Measurements from ENCODE around the gene LITAF.
"Not testable (repeated sequence)": the region's sequence is repeated elsewhere in the genome, so short reads cannot be mapped to it uniquely, and the experiment has no call there.

Gene LITAF

GRCh38 chr16:11620243-11621003 lies 33.7 kb upstream of the LITAF start:
- DNase-seq: no peak

- DNase-seq: peak; percentile 48
These were observed 32.7 kb upstream of the LITAF start for GRCh38 chr16:11619327-11619851.

- no peak for DNase-seq
These were observed 31.5 kb upstream of the LITAF start for GRCh38 chr16:11618107-11618717.

- DNase-seq: no peak
These were observed 29.2 kb upstream of the LITAF start for GRCh38 chr16:11615748-11616447.

- DNase-seq: no peak
These were observed 28.0 kb upstream of the LITAF start for GRCh38 chr16:11614587-11615175.

- peak; percentile 44 for DNase-seq
These were observed 26.9 kb upstream of the LITAF start for GRCh38 chr16:11613381-11614303.

- DNase-seq: no peak
These were observed 25.9 kb upstream of the LITAF start for GRCh38 chr16:11612665-11613025.

- no peak for DNase-seq
These were observed 25.3 kb upstream of the LITAF start for GRCh38 chr16:11611871-11612664.

- no peak for DNase-seq
These were observed 23.9 kb upstream of the LITAF start for GRCh38 chr16:11610580-11610979.

GRCh38 chr16:11610121-11610505 lies 23.4 kb upstream of the LITAF start:
- no peak for DNase-seq

GRCh38 chr16:11609474-11610120 lies 22.9 kb upstream of the LITAF start:
- DNase-seq: no peak

GRCh38 chr16:11605891-11606290 lies 19.2 kb upstream of the LITAF start:
- DNase-seq: no peak

- DNase-seq: no peak
These were observed 18.8 kb upstream of the LITAF start for GRCh38 chr16:11605564-11605886.

GRCh38 chr16:11604783-11605563 lies 18.3 kb upstream of the LITAF start:
- DNase-seq: no peak

GRCh38 chr16:11604296-11604695 lies 17.6 kb upstream of the LITAF start:
- not testable (repeated sequence) for DNase-seq

GRCh38 chr16:11603331-11603750 lies 16.6 kb upstream of the LITAF start:
- no peak for DNase-seq

- no peak for DNase-seq
These were observed 15.6 kb upstream of the LITAF start for GRCh38 chr16:11602321-11602720.

GRCh38 chr16:11601911-11602310 lies 15.2 kb upstream of the LITAF start:
- no peak for DNase-seq

GRCh38 chr16:11601425-11601824 lies 14.7 kb upstream of the LITAF start:
- no peak for DNase-seq

- DNase-seq: no peak
These were observed 12.9 kb upstream of the LITAF start for GRCh38 chr16:11599579-11599978.

Measured in CD4-positive, alpha-beta T cell treated with Interleukin-4 for 4 hours (primary cell).